ENCODE results near the gene SPATA18.

The SPATA18 gene, protein sequence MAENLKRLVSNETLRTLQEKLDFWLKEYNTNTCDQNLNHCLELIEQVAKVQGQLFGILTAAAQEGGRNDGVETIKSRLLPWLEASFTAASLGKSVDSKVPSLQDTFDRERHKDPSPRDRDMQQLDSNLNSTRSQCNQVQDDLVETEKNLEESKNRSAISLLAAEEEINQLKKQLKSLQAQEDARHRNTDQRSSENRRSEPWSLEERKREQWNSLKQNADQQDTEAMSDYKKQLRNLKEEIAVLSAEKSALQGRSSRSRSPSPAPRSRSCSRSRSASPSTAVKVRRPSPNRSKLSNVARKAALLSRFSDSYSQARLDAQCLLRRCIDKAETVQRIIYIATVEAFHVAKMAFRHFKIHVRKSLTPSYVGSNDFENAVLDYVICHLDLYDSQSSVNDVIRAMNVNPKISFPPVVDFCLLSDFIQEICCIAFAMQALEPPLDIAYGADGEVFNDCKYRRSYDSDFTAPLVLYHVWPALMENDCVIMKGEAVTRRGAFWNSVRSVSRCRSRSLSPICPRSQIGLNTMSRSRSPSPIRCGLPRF

GRCh38 chr4:52051213-52051614 lies at the start of gene SPATA18:
TSS of gene SPATA18 (plus strand) at chr4:52051304. CDS start at chr4:52051705, 401 bp downstream.
- ATAC-seq: peak in 1 of 2 donors; percentile 15

DNA sequence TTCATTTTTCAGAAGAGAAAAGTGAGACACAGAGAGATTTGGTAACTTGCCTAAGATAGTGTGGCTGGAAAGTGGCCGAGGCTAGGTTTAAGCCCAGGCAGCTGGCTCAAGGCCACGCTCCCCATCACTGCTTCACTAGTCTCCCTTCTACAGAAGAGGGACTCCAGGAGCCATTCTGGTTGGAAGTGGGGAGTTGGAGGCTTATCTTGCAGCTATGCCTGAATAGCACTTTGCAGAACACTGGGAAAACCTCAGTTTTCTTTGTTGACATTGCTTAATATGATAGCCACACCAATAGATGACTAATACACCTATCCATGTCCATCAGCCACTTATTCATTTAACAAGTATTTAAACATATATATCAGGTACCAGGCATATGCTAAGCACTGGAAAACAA lies 49.5 kb upstream of the SPATA18 start:
- no peak for ATAC-seq

DNA sequence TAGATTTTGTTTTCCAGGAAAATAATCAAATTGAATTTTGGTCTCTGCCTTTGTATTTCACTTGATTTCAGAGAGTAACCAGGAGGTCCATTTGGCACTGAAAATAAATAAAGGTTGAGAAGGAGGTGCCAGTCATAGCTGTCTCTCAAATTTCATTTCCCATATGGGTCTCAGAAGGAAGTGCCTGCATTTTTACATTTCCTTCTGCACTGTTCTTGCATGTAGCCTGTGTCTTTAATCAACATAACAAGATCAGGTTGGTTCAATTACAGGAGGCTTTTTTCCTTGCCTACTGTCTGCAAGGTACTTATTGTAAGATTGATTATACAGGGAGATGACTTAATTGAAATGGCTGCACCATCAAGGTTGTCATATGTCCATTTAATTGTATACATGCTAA lies 46.7 kb upstream of the SPATA18 start:
- no peak for ATAC-seq

GRCh38 chr4:52005604-52006273 lies 45.4 kb upstream of the SPATA18 start:
- ATAC-seq: no peak

DNA sequence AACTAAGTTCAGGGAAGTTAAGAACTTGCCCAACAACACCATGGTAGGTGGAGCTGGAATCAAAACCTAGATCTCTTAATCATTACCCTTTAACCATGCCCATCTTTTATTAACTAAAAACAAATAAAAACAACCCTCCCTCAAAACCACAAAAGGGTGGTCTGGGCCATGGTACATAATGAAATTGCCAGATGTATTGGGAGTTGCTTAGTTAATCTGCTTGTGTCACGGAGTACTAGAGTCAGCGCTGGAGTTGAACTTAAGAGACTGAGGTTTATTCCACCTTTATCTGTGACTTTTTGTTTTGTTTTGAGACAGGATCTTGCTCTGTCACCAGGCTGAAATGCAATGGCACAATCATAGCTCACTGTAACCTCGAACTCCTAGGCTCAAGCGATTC lies 44.2 kb upstream of the SPATA18 start:
- ATAC-seq: no peak

- ATAC-seq: no peak
Observed at GRCh38 chr4:52010986-52011385, 40.1 kb upstream of the SPATA18 start.

- ATAC-seq: no peak
Observed at GRCh38 chr4:52012651-52013050, 38.5 kb upstream of the SPATA18 start.

DNA sequence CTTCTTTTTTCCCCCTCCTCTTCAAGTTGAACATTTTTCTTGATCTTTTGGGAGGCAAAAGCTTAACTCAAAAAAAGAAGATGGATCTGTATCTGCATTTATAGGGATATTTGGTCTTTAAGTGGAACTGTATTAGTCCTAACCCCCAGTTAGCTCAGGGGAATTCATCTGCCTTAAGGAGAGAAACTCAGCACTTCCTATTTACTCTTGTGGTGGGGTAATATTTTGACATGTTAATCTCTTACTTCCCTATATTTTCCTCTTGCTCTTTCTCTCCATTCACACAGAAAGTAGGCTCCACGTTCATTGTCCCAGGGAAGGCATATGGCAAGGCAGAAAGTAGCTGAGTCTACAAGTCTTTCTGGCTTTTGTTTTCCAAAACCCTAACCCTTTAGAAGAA lies 36.2 kb upstream of the SPATA18 start:
- no peak for ATAC-seq

GRCh38 chr4:52015366-52015765 lies 35.7 kb upstream of the SPATA18 start:
- ATAC-seq: no peak

- no peak for ATAC-seq
Observed at GRCh38 chr4:52016981-52017380, 34.1 kb upstream of the SPATA18 start.

DNA sequence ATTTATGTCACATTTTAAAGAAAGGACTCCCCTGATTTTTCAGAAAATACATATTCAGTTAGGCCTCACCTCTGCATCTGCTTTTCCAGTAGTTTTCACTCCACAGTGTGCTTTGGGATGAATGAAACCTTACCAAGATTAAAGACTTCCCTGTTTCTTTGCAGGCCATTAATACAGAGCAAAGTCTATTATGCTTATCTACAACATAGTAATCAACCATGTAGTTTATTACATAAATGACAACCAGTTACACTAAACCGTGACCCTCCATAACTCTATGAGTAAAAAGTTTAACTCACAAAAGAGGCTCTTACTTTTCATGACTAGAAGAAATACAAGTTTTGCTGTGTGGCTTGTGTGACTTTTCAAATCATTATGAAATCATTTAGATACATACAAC lies 33.3 kb upstream of the SPATA18 start:
- no peak for ATAC-seq

DNA sequence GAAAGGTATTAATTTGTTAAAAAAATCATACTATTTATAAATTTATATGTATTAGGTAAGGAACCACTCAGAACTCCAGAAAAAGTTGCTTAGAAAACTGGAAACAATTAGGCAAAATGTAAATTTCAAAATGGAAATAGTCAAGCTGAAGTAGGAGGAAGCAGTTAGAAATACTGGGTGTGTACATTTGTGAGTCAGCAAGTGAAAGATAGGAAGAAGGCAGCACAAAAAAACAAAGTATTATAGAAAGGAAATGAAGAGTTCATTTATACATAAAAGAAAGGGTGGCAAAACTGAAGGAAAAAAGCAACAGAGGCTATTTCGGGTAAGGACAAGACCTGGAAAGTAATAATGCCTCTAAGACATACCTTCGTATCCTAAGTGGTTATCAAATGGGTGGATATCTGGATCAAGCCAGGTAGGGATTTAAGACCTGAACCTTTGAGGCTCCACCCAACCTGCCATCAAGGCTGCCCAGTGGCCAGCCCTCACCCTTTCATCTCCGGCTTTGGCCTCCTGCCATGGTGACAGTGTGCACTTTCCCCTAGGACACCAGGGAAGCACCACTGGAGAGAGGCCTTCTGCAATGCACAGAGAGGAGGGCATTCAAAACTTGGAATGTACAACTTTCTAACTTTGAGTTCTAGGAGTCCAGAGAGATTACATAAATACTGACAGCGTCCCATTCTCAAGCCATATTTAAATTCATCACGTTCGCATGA lies 31.0 kb upstream of the SPATA18 start, which contains the start of gene LRRC66:
LRRC66 (minus strand) TSS at position 428 of the 722 bp plus-strand sequence. CDS start 2,750 bp downstream, outside the sequence.
- ATAC-seq: no peak

GRCh38 chr4:52028970-52029369 lies 22.1 kb upstream of the SPATA18 start:
- ATAC-seq: no peak

GRCh38 chr4:52032005-52032404 lies 19.1 kb upstream of the SPATA18 start:
- ATAC-seq: no peak

GRCh38 chr4:52035190-52035589 lies 15.9 kb upstream of the SPATA18 start:
- no peak for ATAC-seq

DNA sequence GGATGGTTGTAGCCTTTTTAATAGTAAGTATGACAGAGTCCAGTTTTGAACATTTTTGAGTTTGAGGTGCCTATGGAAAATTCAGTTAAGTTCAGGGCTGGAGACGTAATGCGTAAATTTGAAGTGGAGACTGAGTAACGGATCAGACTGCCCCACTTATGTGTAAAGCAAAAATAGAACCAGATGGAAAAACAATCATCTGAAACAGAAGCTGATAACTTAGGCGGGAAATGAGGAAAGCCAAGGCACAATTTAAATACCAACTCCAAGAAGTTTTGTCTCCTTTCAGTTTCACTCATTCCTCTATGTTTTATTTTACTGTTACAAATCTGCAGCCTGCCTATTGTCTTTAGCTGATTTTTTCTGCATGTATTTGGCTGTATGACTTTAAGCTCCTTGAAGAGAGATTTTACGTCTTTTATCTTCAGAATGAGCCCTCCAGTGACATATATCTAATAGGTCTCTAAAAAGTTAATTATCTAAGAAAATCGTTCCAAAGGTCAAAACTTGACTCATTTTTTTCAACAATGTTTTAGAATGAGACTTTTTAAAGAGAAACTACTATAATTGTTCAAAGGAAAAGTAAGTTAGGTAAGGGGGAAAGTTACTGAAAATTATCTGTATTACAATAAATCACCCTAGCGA lies 14.1 kb upstream of the SPATA18 start:
- no peak for ATAC-seq

DNA sequence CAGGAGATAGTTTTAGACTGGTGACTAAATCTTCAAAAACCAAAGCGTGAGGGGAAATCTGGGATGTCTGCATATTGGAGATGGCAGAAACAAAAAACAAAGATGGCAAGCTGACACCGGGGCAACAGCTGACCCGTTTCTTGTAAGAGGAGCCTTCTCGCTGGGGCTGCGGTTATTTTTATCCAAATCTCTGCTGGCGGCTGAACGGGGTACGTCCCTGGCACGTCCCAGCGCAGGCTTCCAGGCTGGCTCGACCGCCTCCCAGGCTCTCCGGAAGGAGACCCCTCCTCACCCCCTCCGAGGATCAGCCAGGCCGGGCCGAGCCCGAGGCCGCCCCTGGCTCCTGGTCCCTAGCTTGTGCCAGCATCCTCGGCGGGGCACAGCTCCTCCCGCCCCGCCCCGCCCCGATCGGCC lies 13.4 kb upstream of the SPATA18 start:
- ATAC-seq: peak; percentile 41 to 53

DNA sequence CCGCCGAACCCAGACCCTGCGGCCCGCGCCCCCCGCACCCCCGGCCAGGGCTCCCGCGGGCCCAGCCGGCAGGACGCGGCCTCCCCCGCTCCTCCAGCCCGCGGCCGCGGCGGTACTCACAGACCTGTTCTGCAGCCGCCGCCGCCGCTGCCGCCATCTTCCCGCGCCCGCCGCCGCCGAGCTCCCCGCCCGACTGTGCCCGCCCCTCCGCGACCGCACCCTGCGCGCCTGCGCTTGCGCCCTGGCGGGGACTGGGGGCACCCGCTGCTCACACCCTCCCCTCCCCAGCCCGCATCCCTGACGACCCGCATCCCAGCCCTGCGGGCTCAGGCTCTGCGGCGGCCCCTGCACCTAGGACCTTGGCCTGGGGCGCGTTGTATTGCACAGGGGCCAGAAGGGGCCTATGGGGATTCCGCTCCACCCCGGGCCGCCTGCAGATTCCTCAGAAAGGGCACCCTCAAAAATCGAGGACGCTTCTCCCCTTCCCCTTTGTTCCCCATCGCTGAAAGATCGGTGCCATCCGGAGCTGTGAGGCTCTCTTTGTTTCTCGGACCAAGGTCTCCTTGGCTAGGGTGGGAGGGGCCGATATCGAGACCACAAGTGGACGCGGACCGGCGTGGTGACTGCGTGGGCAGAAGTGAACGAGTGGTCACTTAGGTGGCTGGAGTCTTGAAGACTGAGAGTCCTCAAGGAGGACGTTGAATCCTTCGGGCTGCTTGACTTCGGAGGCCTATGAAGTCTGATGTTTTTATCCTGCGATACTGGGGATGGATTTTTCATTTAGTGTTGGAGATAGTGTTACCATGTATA lies 12.8 kb upstream of the SPATA18 start, which contains the start of gene SGCB:
SGCB (minus strand) TSS at position 197 of the 810 bp plus-strand sequence; CDS start at position 157, 40 bp downstream.
- peak; percentile 91 to 92 for ATAC-seq

GRCh38 chr4:52045028-52045427 lies 6.1 kb upstream of the SPATA18 start:
- ATAC-seq: no peak

DNA sequence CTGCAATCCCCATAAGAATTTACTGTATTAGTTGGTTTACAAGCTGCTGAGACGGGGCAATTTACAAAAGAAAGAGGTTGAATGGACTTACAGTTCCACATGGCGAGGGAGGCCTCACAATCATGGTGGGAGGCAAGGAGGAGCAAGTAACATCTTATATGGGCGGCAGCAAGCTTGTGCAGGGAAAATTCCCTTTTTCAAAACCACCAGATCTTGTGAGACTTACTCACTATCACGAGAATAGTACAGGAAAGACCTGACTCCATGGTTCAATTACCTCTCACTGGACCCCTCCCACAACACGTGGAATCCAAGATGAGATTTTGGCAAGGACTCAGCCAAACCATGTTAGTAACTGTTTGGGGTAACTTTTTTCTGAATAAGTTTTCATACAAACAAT lies 1.8 kb upstream of the SPATA18 start:
- no peak for ATAC-seq

Measured in activated CD4-positive, CD25-positive, alpha-beta regulatory T cell treated with anti-CD3 and anti-CD28 coated beads, Interleukin-2, amount 50 U/mL, for 24 hours (primary cell).